ENCODE measurements around the gene NXPH3. TPM values are rescaled to one million over a fixed set of nuclear protein-coding genes. Genes with fewer than 3 reads are reported as not detected.

Gene NXPH3
- total and polyA plus RNA-seq, 2 of the 13 experiments (the other 11 are each of a cell fraction or from before 2014, with no cell fraction given) = 0.04 to 0.58 TPM

- peak; percentile 24; the same call in 1 of the 2 replicates for TF ChIP-seq ARID4A (CRISPR knock-in tag; IDR thresholded peaks at IDR 0.05; ENCODE audit: borderline replicate concordance)
- TF ChIP-seq ZNF720 (CRISPR knock-in tag; IDR thresholded peaks at IDR 0.05) = no peak
- TF ChIP-seq SMAD1 (CRISPR knock-in tag; IDR thresholded peaks at IDR 0.05; ENCODE audit: borderline replicate concordance, low read depth) = no peak
- TF ChIP-seq ZNF549 (CRISPR knock-in tag; IDR thresholded peaks at IDR 0.05) = no peak
- TF ChIP-seq REPIN1 (CRISPR knock-in tag; IDR thresholded peaks at IDR 0.05; ENCODE audit: borderline replicate concordance, low read depth) = no peak
- no peak for TF ChIP-seq ATRX (CRISPR knock-in tag; IDR thresholded peaks at IDR 0.05; ENCODE audit: borderline replicate concordance)
- TF ChIP-seq IRF9 (CRISPR knock-in tag; IDR thresholded peaks at IDR 0.05; ENCODE audit: borderline replicate concordance) = no peak
- TF ChIP-seq NR2F6 (IDR thresholded peaks at IDR 0.05) = no peak
- TF ChIP-seq NR2F6 (CRISPR knock-in tag; IDR thresholded peaks at IDR 0.05) = peak; percentile 53; the same call in 1 of the 2 replicates
- 0 out of 2 replicates have a peak, but pooled peaks have one; percentile 6 for TF ChIP-seq CEBPG (CRISPR knock-in tag; IDR thresholded peaks at IDR 0.05)
- TF ChIP-seq POLR2G (IDR thresholded peaks at IDR 0.05; ENCODE audit: low read depth, low read length) = no peak
- TF ChIP-seq ZSCAN22 (CRISPR knock-in tag; IDR thresholded peaks at IDR 0.05) = peak; percentile 98
- no peak for TF ChIP-seq RNF219 (CRISPR knock-in tag; IDR thresholded peaks at IDR 0.05)
- TF ChIP-seq, protein P1, sequence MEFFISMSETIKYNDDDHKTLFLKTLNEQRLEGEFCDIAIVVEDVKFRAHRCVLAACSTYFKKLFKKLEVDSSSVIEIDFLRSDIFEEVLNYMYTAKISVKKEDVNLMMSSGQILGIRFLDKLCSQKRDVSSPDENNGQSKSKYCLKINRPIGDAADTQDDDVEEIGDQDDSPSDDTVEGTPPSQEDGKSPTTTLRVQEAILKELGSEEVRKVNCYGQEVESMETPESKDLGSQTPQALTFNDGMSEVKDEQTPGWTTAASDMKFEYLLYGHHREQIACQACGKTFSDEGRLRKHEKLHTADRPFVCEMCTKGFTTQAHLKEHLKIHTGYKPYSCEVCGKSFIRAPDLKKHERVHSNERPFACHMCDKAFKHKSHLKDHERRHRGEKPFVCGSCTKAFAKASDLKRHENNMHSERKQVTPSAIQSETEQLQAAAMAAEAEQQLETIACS (CRISPR knock-in tag; IDR thresholded peaks at IDR 0.05) = no peak
- TF ChIP-seq, protein P2, sequence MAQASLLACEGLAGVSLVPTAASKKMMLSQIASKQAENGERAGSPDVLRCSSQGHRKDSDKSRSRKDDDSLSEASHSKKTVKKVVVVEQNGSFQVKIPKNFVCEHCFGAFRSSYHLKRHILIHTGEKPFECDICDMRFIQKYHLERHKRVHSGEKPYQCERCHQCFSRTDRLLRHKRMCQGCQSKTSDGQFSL (CRISPR knock-in tag; IDR thresholded peaks at IDR 0.05) = no peak
- TF ChIP-seq ZNF331 (CRISPR knock-in tag; IDR thresholded peaks at IDR 0.05) = no peak
- no peak for TF ChIP-seq ZNF280B (CRISPR knock-in tag; IDR thresholded peaks at IDR 0.05; ENCODE audit: borderline replicate concordance)
- no peak for TF ChIP-seq NPAS2 (CRISPR knock-in tag; IDR thresholded peaks at IDR 0.05; ENCODE audit: borderline replicate concordance)
- TF ChIP-seq EHMT2 (IDR thresholded peaks at IDR 0.05; ENCODE audit: borderline replicate concordance, low read depth, low read length) = no peak
- no peak for TF ChIP-seq ELF1 (CRISPR knock-in tag; IDR thresholded peaks at IDR 0.05)
- no peak for TF ChIP-seq ZNF253 (CRISPR knock-in tag; IDR thresholded peaks at IDR 0.05; ENCODE audit: borderline replicate concordance)
Observed at GRCh38 chr17:49595328-49595727, 19.7 kb downstream of the NXPH3 start (continued).

All from HepG2 (cell line).